GM12875 (cell line): ENCODE data around the gene NEK10.

ENCODE experiments used
- H3K4me3 ChIP-seq: one replicate; pipeline ENCODE4 v1.5.1; 2011; ENCODE audit warnings: low read depth, low read length, control low read depth
- CTCF ChIP-seq: IDR thresholded peaks from 2 replicates; pipeline ENCODE4 v1.5.1; 2011; ENCODE audit warnings: low read depth, mild to moderate bottlenecking, control low read depth, inconsistent platforms, low read length, moderate library complexity, borderline replicate concordance; ENCODE audit not compliant: insufficient read depth

The NEK10 gene

GRCh38 chr3:27080258-27080525 lies 289.0 kb downstream of the NEK10 start:
- no peak for TF ChIP-seq CTCF
- H3K4me3 ChIP-seq: no peak overlapping the region

- no peak for TF ChIP-seq CTCF
- no peak overlapping the region for H3K4me3 ChIP-seq
These were observed 289.5 kb downstream of the NEK10 start for GRCh38 chr3:27079427-27080257.

- H3K4me3 ChIP-seq: no peak overlapping the region
- no peak for TF ChIP-seq CTCF
These were observed 290.8 kb downstream of the NEK10 start for GRCh38 chr3:27078246-27078913.

- no peak for TF ChIP-seq CTCF
- no peak overlapping the region for H3K4me3 ChIP-seq
These were observed 292.2 kb downstream of the NEK10 start for GRCh38 chr3:27076815-27077630.

GRCh38 chr3:27074914-27075313 lies 294.3 kb downstream of the NEK10 start:
- no peak overlapping the region for H3K4me3 ChIP-seq
- TF ChIP-seq CTCF: no peak

GRCh38 chr3:27073912-27074311 lies 295.3 kb downstream of the NEK10 start:
- no peak for TF ChIP-seq CTCF
- no peak overlapping the region for H3K4me3 ChIP-seq
